ENCODE results near the gene SV2C. TPM values are rescaled to one million over a fixed set of nuclear protein-coding genes. Genes with fewer than 3 reads are reported as not detected.
A peak's percentile ranks its signal among the peaks of the same experiment; 100 is the strongest.

SV2C gene
- total RNA-seq, 1 donor from 2014 or later, result not detected

DNA sequence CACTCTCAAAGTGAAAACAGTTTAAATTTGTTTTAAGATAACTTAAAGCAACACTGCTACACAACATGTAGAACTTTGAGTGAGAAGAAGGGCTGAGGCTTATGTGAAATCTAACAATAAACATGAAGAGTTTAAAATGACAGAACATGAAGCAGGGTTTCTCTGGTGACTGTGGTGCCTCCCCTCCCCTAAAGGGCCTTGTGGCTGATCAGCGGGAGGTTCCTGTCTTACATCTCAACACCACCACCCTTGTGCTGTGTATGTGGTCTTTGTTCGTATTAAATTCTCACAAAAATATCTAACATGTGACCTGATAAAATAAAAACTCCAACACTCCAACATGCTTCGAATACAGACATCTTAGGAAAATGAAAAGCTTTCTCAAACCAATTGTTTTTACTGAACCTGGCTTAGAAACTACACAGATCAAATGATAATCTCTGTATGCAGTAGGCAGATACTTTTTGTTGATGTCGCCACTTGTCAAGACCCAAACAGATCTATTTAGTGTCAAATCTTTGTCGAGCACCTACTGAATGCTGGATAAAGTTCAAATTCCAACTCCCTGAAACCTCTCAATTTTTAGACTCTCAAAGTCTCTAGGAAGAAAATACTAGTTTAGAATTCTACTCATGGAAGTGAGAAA lies 310.0 kb downstream of the SV2C start:
- Mint-ChIP-seq H3K27ac (ENCODE audit: unreplicated experiment) (peak overlapping the region; percentile 47), H3K4me3 (ENCODE audit: unreplicated experiment) (no peak overlapping the region), H3K27me3 (ENCODE audit: unreplicated experiment) (no peaks in the 10 kb centered on the region), H3K9me3 (ENCODE audit: unreplicated experiment) (no peaks in the 10 kb centered on the region), H3K36me3 (ENCODE audit: unreplicated experiment) (no peaks in the 10 kb centered on the region), H3K4me1 (ENCODE audit: unreplicated experiment) (peaks cover 47% of the 10 kb centered on the region)
- TF ChIP-seq, protein P1, sequence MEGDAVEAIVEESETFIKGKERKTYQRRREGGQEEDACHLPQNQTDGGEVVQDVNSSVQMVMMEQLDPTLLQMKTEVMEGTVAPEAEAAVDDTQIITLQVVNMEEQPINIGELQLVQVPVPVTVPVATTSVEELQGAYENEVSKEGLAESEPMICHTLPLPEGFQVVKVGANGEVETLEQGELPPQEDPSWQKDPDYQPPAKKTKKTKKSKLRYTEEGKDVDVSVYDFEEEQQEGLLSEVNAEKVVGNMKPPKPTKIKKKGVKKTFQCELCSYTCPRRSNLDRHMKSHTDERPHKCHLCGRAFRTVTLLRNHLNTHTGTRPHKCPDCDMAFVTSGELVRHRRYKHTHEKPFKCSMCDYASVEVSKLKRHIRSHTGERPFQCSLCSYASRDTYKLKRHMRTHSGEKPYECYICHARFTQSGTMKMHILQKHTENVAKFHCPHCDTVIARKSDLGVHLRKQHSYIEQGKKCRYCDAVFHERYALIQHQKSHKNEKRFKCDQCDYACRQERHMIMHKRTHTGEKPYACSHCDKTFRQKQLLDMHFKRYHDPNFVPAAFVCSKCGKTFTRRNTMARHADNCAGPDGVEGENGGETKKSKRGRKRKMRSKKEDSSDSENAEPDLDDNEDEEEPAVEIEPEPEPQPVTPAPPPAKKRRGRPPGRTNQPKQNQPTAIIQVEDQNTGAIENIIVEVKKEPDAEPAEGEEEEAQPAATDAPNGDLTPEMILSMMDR (IDR thresholded peaks at IDR 0.05), result no peak
- DNase-seq (ENCODE audit: extremely low spot score, unreplicated experiment), result no peak

DNA sequence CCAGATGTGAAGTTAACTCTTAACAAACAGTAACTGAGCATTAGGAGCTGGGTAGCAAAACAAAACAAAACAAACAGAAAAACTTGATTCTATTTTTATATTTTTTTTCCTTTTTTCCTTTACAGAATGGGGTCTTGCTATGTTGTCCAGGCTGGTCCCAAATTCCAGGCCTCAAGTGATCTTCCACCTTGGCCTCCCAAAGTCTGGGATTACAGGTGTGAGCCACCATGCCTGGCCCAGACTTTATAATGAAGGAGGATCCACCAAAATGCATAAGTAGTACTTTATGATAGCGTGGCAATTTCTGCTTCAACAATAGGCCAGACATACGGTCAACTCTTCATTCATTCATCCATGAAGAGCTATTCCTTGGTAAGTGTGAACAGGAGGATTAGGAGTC lies 314.0 kb downstream of the SV2C start:
- H3K4me3 Mint-ChIP-seq (ENCODE audit: unreplicated experiment), result no peak overlapping the region
- peaks cover 25% of the 10 kb centered on the region for H3K4me1 Mint-ChIP-seq (ENCODE audit: unreplicated experiment)
- H3K36me3 Mint-ChIP-seq (ENCODE audit: unreplicated experiment), result no peaks in the 10 kb centered on the region
- H3K27me3 Mint-ChIP-seq (ENCODE audit: unreplicated experiment), result peaks cover 21% of the 10 kb centered on the region
- DNase-seq (ENCODE audit: extremely low spot score, unreplicated experiment), result no peak
- H3K9me3 Mint-ChIP-seq (ENCODE audit: unreplicated experiment), result no peaks in the 10 kb centered on the region
- H3K27ac Mint-ChIP-seq (ENCODE audit: unreplicated experiment), result no peak overlapping the region
- TF ChIP-seq, protein P1 (IDR thresholded peaks at IDR 0.05), result no peak

DNA sequence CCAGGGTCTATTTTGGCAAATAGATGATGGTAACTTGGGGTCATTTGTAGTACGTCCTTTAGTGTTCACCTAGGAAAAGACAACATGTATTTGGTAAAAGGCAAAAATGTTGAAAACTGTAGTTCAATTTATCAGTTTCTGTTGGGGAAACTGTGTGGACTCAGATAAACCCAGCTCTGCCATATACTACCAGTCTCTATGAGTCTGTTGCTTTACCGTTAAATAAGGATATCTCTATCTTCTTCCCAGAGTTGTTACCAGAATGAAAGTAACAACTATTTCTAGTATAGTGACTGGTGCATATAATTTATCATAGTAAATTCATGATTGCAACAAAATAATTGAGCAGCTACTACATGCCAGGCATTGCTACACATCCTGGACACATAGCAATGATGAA lies 316.1 kb downstream of the SV2C start:
- TF ChIP-seq, protein P1 (IDR thresholded peaks at IDR 0.05), result no peak
- H3K9me3 Mint-ChIP-seq (ENCODE audit: unreplicated experiment), result no peaks in the 10 kb centered on the region
- H3K4me1 Mint-ChIP-seq (ENCODE audit: unreplicated experiment), result peaks cover 14% of the 10 kb centered on the region
- H3K27ac Mint-ChIP-seq (ENCODE audit: unreplicated experiment), result no peak overlapping the region
- H3K36me3 Mint-ChIP-seq (ENCODE audit: unreplicated experiment), result no peaks in the 10 kb centered on the region
- no peak overlapping the region for H3K4me3 Mint-ChIP-seq (ENCODE audit: unreplicated experiment)
- DNase-seq (ENCODE audit: extremely low spot score, unreplicated experiment), result no peak
- peaks cover 23% of the 10 kb centered on the region for H3K27me3 Mint-ChIP-seq (ENCODE audit: unreplicated experiment)

DNA sequence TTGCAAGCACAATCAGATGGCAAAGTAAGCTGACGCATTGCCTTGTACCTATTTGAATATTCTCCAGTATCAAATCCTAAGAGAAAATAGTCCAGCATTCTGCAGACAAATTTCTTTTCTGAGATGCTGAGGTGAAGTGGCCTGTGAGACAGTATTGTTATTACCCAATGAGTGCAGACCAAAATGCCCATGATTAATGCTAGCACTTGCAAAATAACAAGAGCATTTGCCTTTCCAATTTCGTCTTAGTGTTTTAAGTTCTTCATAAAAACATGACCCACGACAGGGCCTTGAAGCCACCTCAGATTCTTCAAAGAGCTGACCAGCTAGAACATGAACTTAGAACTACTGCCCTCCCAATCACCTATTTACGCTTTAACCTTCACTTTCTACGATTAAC lies 317.3 kb downstream of the SV2C start:
- no peaks in the 10 kb centered on the region for H3K9me3 Mint-ChIP-seq (ENCODE audit: unreplicated experiment)
- no peak overlapping the region for H3K27ac Mint-ChIP-seq (ENCODE audit: unreplicated experiment)
- H3K36me3 Mint-ChIP-seq (ENCODE audit: unreplicated experiment), result no peaks in the 10 kb centered on the region
- H3K4me3 Mint-ChIP-seq (ENCODE audit: unreplicated experiment), result no peak overlapping the region
- TF ChIP-seq, protein P1 (IDR thresholded peaks at IDR 0.05), result no peak
- H3K27me3 Mint-ChIP-seq (ENCODE audit: unreplicated experiment), result peaks cover 23% of the 10 kb centered on the region
- peaks cover 14% of the 10 kb centered on the region for H3K4me1 Mint-ChIP-seq (ENCODE audit: unreplicated experiment)
- DNase-seq (ENCODE audit: extremely low spot score, unreplicated experiment), result no peak

DNA sequence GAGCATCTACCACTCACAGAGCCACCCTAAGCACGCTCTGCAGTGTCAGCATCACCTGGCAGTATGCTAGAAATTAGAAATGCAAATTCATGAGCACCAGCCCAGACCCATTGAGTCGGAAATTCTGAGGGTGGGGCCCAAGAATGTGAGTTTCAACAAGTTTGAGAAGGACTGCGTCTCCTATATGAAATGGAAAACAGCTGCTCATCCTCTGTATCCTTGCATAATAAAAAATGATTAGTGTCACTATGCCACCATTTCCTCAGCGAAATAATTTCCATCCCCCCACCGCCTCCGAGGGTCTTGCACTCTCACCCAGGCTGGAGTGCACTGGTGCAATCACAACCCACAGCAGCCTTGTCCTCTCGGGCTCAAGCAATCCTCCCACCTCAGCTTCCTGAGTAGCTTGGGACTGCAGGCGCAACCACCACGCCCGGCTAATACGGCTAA lies 318.6 kb downstream of the SV2C start:
- Mint-ChIP-seq H3K27ac (ENCODE audit: unreplicated experiment) (no peak overlapping the region), H3K4me3 (ENCODE audit: unreplicated experiment) (peak overlapping the region; percentile 96), H3K9me3 (ENCODE audit: unreplicated experiment) (no peaks in the 10 kb centered on the region), H3K4me1 (ENCODE audit: unreplicated experiment) (peaks cover 10% of the 10 kb centered on the region), H3K27me3 (ENCODE audit: unreplicated experiment) (peaks cover 23% of the 10 kb centered on the region), H3K36me3 (ENCODE audit: unreplicated experiment) (no peaks in the 10 kb centered on the region)
- TF ChIP-seq, protein P1 (IDR thresholded peaks at IDR 0.05), result no peak
- no peak for DNase-seq (ENCODE audit: extremely low spot score, unreplicated experiment)
